WTC11 (cell line): Measurements from ENCODE around the gene SIRT2. TPM values are rescaled to one million over a fixed set of nuclear protein-coding genes. Genes with fewer than 3 reads are reported as not detected.

Experiments
- ATAC-seq: fragments of 200-7000 bp; cut with Tn5 transposase; 2 replicates; pipeline ENCODE4 v1.10.0; 2021; ENCODE audit warnings: mild to moderate bottlenecking, moderate library complexity
- CTCF ChIA-PET: fragments of 300-600 bp; sonication (Branson Sonifier 250); formaldehyde crosslinking; loops from one replicate; lab custom pipeline; 2021; ENCODE audit warnings: antibody characterized with exemption; lab: Charles Lee
- POLR2A ChIA-PET: fragments of 350-600 bp; sonication (Branson Sonifier 250); formaldehyde crosslinking; loops from one replicate; lab custom pipeline; 2021; ENCODE audit warnings: antibody characterized with exemption; lab: Charles Lee
- DNase-seq: peaks from one replicate; pipeline ENCODE4 v3.0.0; 2021; ENCODE audit warnings: low spot score
- H3K27ac Mint-ChIP-seq: 2 replicates; pipeline ENCODE4 v1.8.0; 2021; ENCODE audit warnings: mixed read lengths
- H3K27me3 Mint-ChIP-seq: 2 replicates; pipeline ENCODE4 v1.8.0; 2021; ENCODE audit warnings: low read depth, mild to moderate bottlenecking, moderate library complexity, mixed read lengths
- H3K36me3 Mint-ChIP-seq: 2 replicates; pipeline ENCODE4 v1.8.0; 2021; ENCODE audit warnings: mixed read lengths
- H3K4me1 Mint-ChIP-seq: 2 replicates; pipeline ENCODE4 v1.8.0; 2022; ENCODE audit warnings: mixed read lengths
- H3K4me3 Mint-ChIP-seq: 2 replicates; pipeline ENCODE4 v1.8.0; 2021; ENCODE audit warnings: mild to moderate bottlenecking, moderate library complexity, mixed read lengths
- H3K9me3 Mint-ChIP-seq: 2 replicates; pipeline ENCODE4 v1.8.0; 2021; ENCODE audit warnings: mixed read lengths
- CREM ChIP-seq: sonication (generic); formaldehyde crosslinking; IDR thresholded peaks from 2 replicates; pipeline ENCODE4 v1.8.1; 2022; ENCODE audit warnings: mild to moderate bottlenecking, missing genetic modification reagents, moderate library complexity
- ESRRA ChIP-seq: sonication (generic); formaldehyde crosslinking; IDR thresholded peaks from 2 replicates; pipeline ENCODE4 v1.8.1; 2022; ENCODE audit warnings: mild to moderate bottlenecking, missing genetic modification reagents, borderline replicate concordance
- FOXK1 ChIP-seq: sonication (generic); formaldehyde crosslinking; IDR thresholded peaks from 2 replicates; pipeline ENCODE4 v1.8.0; 2022; ENCODE audit warnings: mild to moderate bottlenecking, moderate library complexity, missing genetic modification reagents
- GTF2I ChIP-seq: fragments of 250-450 bp; sonication (Bioruptor Pico); conservative IDR thresholded peaks from 2 replicates; pipeline ENCODE4 v1.4.0; 2021; ENCODE audit warnings: mild to moderate bottlenecking
- HMGA2 ChIP-seq: fragments of 250-450 bp; sonication (Bioruptor Pico); IDR thresholded peaks from 2 replicates; pipeline ENCODE4 v1.4.0; 2021; ENCODE audit warnings: mild to moderate bottlenecking, moderate library complexity
- JAZF1 ChIP-seq: fragments of 250-450 bp; sonication (Bioruptor Pico); IDR thresholded peaks from 2 replicates; pipeline ENCODE4 v1.9.0; 2021; ENCODE audit warnings: moderate library complexity, mild to moderate bottlenecking, inconsistent platforms
- KAT7 ChIP-seq: sonication (generic); formaldehyde crosslinking; IDR thresholded peaks from 2 replicates; pipeline ENCODE4 v1.8.1; 2023; ENCODE audit warnings: missing genetic modification reagents, mild to moderate bottlenecking, borderline replicate concordance
- NFYB ChIP-seq: sonication (generic); formaldehyde crosslinking; conservative IDR thresholded peaks from 2 replicates; pipeline ENCODE4 v1.8.0; 2022; ENCODE audit warnings: low read depth, missing genetic modification reagents
- NR2C2 ChIP-seq: sonication (generic); formaldehyde crosslinking; IDR thresholded peaks from 2 replicates; pipeline ENCODE4 v1.8.0; 2022; ENCODE audit warnings: mild to moderate bottlenecking, missing genetic modification reagents
- NR3C1 ChIP-seq: sonication (generic); formaldehyde crosslinking; conservative IDR thresholded peaks from 2 replicates; pipeline ENCODE4 v1.8.1; 2023; ENCODE audit warnings: low read depth, mild to moderate bottlenecking, missing genetic modification reagents
- OVOL2 ChIP-seq: fragments of 250-450 bp; sonication (Bioruptor Pico); IDR thresholded peaks from 2 replicates; pipeline ENCODE4 v1.9.0; 2021; ENCODE audit warnings: mild to moderate bottlenecking, borderline replicate concordance
- RORB ChIP-seq: fragments of 250-450 bp; sonication (Bioruptor Pico); IDR thresholded peaks from 2 replicates; pipeline ENCODE4 v1.9.0; 2021; ENCODE audit warnings: mild to moderate bottlenecking
- SP1 ChIP-seq: sonication (generic); formaldehyde crosslinking; conservative IDR thresholded peaks from 2 replicates; pipeline ENCODE4 v1.8.1; 2022; ENCODE audit warnings: missing genetic modification reagents
- ZNF138 ChIP-seq: sonication (generic); formaldehyde crosslinking; conservative IDR thresholded peaks from 2 replicates; pipeline ENCODE4 v1.8.1; 2022; ENCODE audit warnings: mild to moderate bottlenecking, moderate library complexity, missing genetic modification reagents
- ZNF219 ChIP-seq: sonication (generic); formaldehyde crosslinking; IDR thresholded peaks from 2 replicates; pipeline ENCODE4 v1.8.0; 2023; ENCODE audit warnings: missing genetic modification reagents, mild to moderate bottlenecking, borderline replicate concordance
- ZNF263 ChIP-seq: sonication (generic); formaldehyde crosslinking; IDR thresholded peaks from 2 replicates; pipeline ENCODE4 v1.8.1; 2022; ENCODE audit warnings: low read depth, mild to moderate bottlenecking, moderate library complexity, missing genetic modification reagents
- ZNF396 ChIP-seq: fragments of 250-450 bp; sonication (Bioruptor Pico); IDR thresholded peaks from 2 replicates; pipeline ENCODE4 v1.8.0; 2021; ENCODE audit warnings: mild to moderate bottlenecking, moderate library complexity, borderline replicate concordance
- total RNA-seq: library from RNA; stranded (reverse); gene quantifications from 3 replicates; pipeline ENCODE4 v1.2.3, GENCODE V29; 2021
- TF ChIP-seq, protein P1 (sequence below): sonication (generic); formaldehyde crosslinking; IDR thresholded peaks from 2 replicates; pipeline ENCODE4 v1.8.1; 2022; ENCODE audit warnings: mild to moderate bottlenecking, missing genetic modification reagents, moderate library complexity, borderline replicate concordance
- TF ChIP-seq, protein P2 (sequence below): sonication (generic); formaldehyde crosslinking; IDR thresholded peaks from 2 replicates; pipeline ENCODE4 v1.8.0; 2022; ENCODE audit warnings: mild to moderate bottlenecking, missing genetic modification reagents
- TF ChIP-seq, protein P3 (sequence below): fragments of 250-450 bp; sonication (Bioruptor Pico); IDR thresholded peaks from 2 replicates; pipeline ENCODE4 v1.8.0; 2021; ENCODE audit warnings: mild to moderate bottlenecking
- TF ChIP-seq, protein P4 (sequence below): sonication (generic); formaldehyde crosslinking; IDR thresholded peaks from 2 replicates; pipeline ENCODE4 v1.8.1; 2022; ENCODE audit warnings: low read depth, missing genetic modification reagents, borderline replicate concordance
- TF ChIP-seq, protein P5 (sequence below): sonication (generic); formaldehyde crosslinking; IDR thresholded peaks from 2 replicates; pipeline ENCODE4 v1.8.0; 2022; ENCODE audit warnings: mild to moderate bottlenecking, missing genetic modification reagents

SIRT2 gene
- total RNA-seq, 1 experiment from 2014 or later = 9.5 TPM

DNA sequence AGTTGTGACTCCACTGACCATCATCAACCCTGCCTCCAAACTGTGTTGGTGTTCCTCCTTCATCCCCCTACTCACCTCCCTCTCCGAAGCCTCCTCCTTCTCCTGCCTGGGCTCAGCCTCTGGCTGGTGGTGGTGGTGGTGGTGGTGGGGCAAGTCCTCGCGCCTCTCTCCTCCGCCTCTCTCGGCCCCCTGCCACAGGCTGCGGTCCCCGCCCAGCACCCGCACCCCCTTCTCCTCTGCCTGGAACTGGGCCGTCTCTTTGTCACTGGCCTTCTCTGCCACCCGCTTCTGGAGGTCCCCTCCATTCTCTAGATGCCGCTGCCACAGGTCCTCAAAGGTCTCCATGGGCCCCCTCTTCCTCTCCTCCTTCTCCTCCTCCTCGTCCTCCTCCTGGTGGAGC is 11.1 kb upstream of the SIRT2 start:
- Mint-ChIP-seq H3K9me3 (no peaks in the 10 kb centered on the region), H3K27ac (no peak overlapping the region)

DNA sequence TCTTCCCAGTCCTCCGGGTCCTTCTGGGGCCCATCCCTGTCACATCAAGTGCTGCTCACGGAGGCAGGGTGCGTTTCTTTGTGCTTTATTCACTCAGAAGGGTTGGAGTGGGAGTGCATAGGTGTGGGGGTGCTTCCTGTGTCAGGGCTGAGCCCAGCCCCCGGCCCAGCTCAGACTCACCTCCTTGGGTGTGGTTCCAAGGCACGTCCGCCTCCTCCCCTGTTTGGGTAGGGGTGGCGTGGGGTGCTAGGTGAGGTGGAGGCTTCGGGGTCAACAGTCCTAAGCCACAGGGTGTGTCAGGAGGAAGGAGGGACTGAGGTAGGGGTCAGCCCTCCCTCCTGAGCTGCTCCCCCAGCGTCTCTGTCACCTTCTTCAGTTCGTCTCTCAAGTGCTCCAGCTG is 9.5 kb upstream of the SIRT2 start:
- Mint-ChIP-seq H3K36me3 (peaks cover 10% of the 10 kb centered on the region), H3K27me3 (peaks cover 10% of the 10 kb centered on the region), H3K4me3 (no peak overlapping the region), H3K27ac (no peak overlapping the region), H3K4me1 (peaks cover 4% of the 10 kb centered on the region; the same call in 1 of the 2 replicates), H3K9me3 (no peaks in the 10 kb centered on the region)
- TF ChIP-seq OVOL2 (CRISPR knock-in tag) (no peak), ZNF263 (CRISPR knock-in tag) (no peak), FOXK1 (CRISPR knock-in tag) (no peak), HMGA2 (no peak), SP1 (CRISPR knock-in tag) (no peak), KAT7 (no peak), NR2C2 (CRISPR knock-in tag) (no peak), ZNF138 (no peak), ZNF396 (CRISPR knock-in tag) (no peak), NFYB (CRISPR knock-in tag) (no peak), CREM (CRISPR knock-in tag) (no peak), ZNF219 (CRISPR knock-in tag) (no peak), ESRRA (no peak)
- TF ChIP-seq, protein P1, sequence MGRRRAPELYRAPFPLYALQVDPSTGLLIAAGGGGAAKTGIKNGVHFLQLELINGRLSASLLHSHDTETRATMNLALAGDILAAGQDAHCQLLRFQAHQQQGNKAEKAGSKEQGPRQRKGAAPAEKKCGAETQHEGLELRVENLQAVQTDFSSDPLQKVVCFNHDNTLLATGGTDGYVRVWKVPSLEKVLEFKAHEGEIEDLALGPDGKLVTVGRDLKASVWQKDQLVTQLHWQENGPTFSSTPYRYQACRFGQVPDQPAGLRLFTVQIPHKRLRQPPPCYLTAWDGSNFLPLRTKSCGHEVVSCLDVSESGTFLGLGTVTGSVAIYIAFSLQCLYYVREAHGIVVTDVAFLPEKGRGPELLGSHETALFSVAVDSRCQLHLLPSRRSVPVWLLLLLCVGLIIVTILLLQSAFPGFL (CRISPR knock-in tag) = no peak
- TF ChIP-seq, protein P2, sequence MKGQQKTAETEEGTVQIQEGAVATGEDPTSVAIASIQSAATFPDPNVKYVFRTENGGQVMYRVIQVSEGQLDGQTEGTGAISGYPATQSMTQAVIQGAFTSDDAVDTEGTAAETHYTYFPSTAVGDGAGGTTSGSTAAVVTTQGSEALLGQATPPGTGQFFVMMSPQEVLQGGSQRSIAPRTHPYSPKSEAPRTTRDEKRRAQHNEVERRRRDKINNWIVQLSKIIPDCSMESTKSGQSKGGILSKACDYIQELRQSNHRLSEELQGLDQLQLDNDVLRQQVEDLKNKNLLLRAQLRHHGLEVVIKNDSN (CRISPR knock-in tag) = no peak
- TF ChIP-seq, protein P3, sequence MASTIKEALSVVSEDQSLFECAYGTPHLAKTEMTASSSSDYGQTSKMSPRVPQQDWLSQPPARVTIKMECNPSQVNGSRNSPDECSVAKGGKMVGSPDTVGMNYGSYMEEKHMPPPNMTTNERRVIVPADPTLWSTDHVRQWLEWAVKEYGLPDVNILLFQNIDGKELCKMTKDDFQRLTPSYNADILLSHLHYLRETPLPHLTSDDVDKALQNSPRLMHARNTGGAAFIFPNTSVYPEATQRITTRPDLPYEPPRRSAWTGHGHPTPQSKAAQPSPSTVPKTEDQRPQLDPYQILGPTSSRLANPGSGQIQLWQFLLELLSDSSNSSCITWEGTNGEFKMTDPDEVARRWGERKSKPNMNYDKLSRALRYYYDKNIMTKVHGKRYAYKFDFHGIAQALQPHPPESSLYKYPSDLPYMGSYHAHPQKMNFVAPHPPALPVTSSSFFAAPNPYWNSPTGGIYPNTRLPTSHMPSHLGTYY (CRISPR knock-in tag) = no peak
- TF ChIP-seq, protein P4, sequence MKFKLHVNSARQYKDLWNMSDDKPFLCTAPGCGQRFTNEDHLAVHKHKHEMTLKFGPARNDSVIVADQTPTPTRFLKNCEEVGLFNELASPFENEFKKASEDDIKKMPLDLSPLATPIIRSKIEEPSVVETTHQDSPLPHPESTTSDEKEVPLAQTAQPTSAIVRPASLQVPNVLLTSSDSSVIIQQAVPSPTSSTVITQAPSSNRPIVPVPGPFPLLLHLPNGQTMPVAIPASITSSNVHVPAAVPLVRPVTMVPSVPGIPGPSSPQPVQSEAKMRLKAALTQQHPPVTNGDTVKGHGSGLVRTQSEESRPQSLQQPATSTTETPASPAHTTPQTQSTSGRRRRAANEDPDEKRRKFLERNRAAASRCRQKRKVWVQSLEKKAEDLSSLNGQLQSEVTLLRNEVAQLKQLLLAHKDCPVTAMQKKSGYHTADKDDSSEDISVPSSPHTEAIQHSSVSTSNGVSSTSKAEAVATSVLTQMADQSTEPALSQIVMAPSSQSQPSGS (CRISPR knock-in tag) = no peak
- no peak for DNase-seq
- no peak for ATAC-seq
- POLR2A ChIA-PET = interaction anchor here (1.5 kb wide), 1 partner anchor 9 kb away, joined by 11 read pairs; the partner anchor contains the start of genes NFKBIB and SIRT2
- CTCF ChIA-PET = interaction anchor here (2.6 kb wide), 1 partner anchor 21 kb away, joined by 11 read pairs; the partner anchor contains the start of genes MRPS12 and SARS2

More for the DNA sequence above, 11.1 kb upstream of the SIRT2 start:
- no peak for TF ChIP-seq HMGA2
- no peak for TF ChIP-seq GTF2I (CRISPR knock-in tag)
- TF ChIP-seq NR3C1 (CRISPR knock-in tag) = no peak
- no peak for TF ChIP-seq RORB (CRISPR knock-in tag)
- no peak for TF ChIP-seq JAZF1 (CRISPR knock-in tag)
- TF ChIP-seq, protein P5, sequence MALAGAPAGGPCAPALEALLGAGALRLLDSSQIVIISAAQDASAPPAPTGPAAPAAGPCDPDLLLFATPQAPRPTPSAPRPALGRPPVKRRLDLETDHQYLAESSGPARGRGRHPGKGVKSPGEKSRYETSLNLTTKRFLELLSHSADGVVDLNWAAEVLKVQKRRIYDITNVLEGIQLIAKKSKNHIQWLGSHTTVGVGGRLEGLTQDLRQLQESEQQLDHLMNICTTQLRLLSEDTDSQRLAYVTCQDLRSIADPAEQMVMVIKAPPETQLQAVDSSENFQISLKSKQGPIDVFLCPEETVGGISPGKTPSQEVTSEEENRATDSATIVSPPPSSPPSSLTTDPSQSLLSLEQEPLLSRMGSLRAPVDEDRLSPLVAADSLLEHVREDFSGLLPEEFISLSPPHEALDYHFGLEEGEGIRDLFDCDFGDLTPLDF = no peak
- TF ChIP-seq, protein P2 (CRISPR knock-in tag) = no peak
- TF ChIP-seq ZNF219 (CRISPR knock-in tag) = no peak
- no peak for TF ChIP-seq KAT7
- TF ChIP-seq, all 79 proteins: peak for 0
- Mint-ChIP-seq H3K4me3 (no peak overlapping the region), H3K27me3 (peaks cover 10% of the 10 kb centered on the region), H3K4me1 (peaks cover 4% of the 10 kb centered on the region; the same call in 1 of the 2 replicates), H3K36me3 (peaks cover 8% of the 10 kb centered on the region)
- ChIA-PET CTCF (interaction anchor here (2.6 kb wide), 1 partner anchor 20 kb away, joined by 11 read pairs; the partner anchor contains the start of genes MRPS12 and SARS2), POLR2A (no interaction called here)
- no peak for ATAC-seq
- no peak for DNase-seq
